Spleen (tissue), 7 donors: ENCODE measurements around the gene A3GALT2.

ENCODE experiments used
- CTCF ChIP-seq, 11 experiments: fragments of 200-600 bp in 7 of 11; fragments of 450-650 bp in 4 of 11; sonication (generic) in 4 of 11; IDR thresholded peaks in 8 of 11; conservative IDR thresholded peaks in 3 of 11; 1 replicate in 7 of 11; 2 replicates in 4 of 11; pipeline versions ENCODE4 v1.4.0 to v1.8.0; 2016 to 2021; ENCODE audit warnings: antibody characterized with exemption in 11 of 11, inconsistent platforms in 4 of 11, mild to moderate bottlenecking in 1 of 11
- POLR2A ChIP-seq, 3 donors: fragments of 450-650 bp; IDR thresholded peaks; one replicate each; pipeline ENCODE4 v1.5.1; 2017; ENCODE audit warnings: antibody characterized with exemption in 3 of 3, mild to moderate bottlenecking in 1 of 3
- POLR2AphosphoS5 ChIP-seq, 3 donors: sonication (generic); formaldehyde crosslinking; IDR thresholded peaks; one replicate each; pipeline ENCODE4 v1.5.1; 2017; ENCODE audit warnings: antibody characterized with exemption in 3 of 3
- donor health status: DM: no; HTN: no; CAD: no; lungs with moderate emphysema.
- donor health status: DM: no; HTN: no; CAD: no.
- donor health status: DM: no; HTN: no; CAD: no.

- TF ChIP-seq CTCF (IDR thresholded peaks at IDR 0.05 in 8 of 11, conservative IDR thresholded peaks at IDR 0.05 in 3 of 11) (no peak), POLR2A (IDR thresholded peaks at IDR 0.05) (no peak), POLR2AphosphoS5 (IDR thresholded peaks at IDR 0.05) (no peak)
These were observed 16.5 kb upstream of the A3GALT2 start for GRCh38 chr1:33337441-33337840.
